CD14-positive monocyte (primary cell): Measurements from ENCODE around the gene MCC. TPM values are rescaled to one million over a fixed set of nuclear protein-coding genes. Genes with fewer than 3 reads are reported as not detected.

Source experiments
- DNase-seq, 3 donors: peaks; one replicate each; pipeline ENCODE4 v3.0.0-alpha.2; 2011 to 2022
- H2AFZ ChIP-seq: 2 replicates; pipeline ENCODE4 v1.6.0; 2012; ENCODE audit warnings: mild to moderate bottlenecking, low read depth, low read length, inconsistent platforms; ENCODE audit not compliant: insufficient read depth, poor library complexity, severe bottlenecking
- H3K27ac ChIP-seq, 2 donors: 1 replicate in 1 of 2; 2 replicates in 1 of 2; pipeline ENCODE4 v1.5.1; 2012 to 2013; ENCODE audit warnings: low read length in 2 of 2, control low read depth in 1 of 2, inconsistent platforms in 1 of 2, low read depth in 1 of 2, mild to moderate bottlenecking in 1 of 2
- H3K27me3 ChIP-seq, 2 donors: one replicate each; pipeline versions ENCODE4 v1.6.0 to v1.6.1; 2011 to 2013; ENCODE audit warnings: low read length in 2 of 2; ENCODE audit not compliant: control insufficient read depth in 2 of 2, insufficient read depth in 2 of 2
- H3K36me3 ChIP-seq, 2 donors: replicated peaks in 1 of 2; 1 replicate in 1 of 2; 2 replicates in 1 of 2; pipeline versions ENCODE4 v1.5.1 to v1.6.1; 2012 to 2013; ENCODE audit warnings: low read length in 2 of 2, control low read depth in 1 of 2, inconsistent platforms in 1 of 2, mild to moderate bottlenecking in 1 of 2; ENCODE audit not compliant: insufficient read depth in 2 of 2, control insufficient read depth in 1 of 2
- H3K4me1 ChIP-seq, 2 donors: 1 replicate in 1 of 2; 2 replicates in 1 of 2; pipeline versions ENCODE4 v1.5.1 to v1.6.1; 2012 to 2013; ENCODE audit warnings: low read length in 2 of 2, control low read depth in 1 of 2, inconsistent platforms in 1 of 2, mild to moderate bottlenecking in 1 of 2, moderate library complexity in 1 of 2; ENCODE audit not compliant: insufficient read depth in 2 of 2, control insufficient read depth in 1 of 2
- H3K4me2 ChIP-seq: replicated peaks from 2 replicates; pipeline ENCODE3; 2012; ENCODE audit warnings: low read length, moderate library complexity, mild to moderate bottlenecking; ENCODE audit not compliant: poor library complexity, severe bottlenecking; ENCODE audit errors: extremely low read depth
- H3K4me3 ChIP-seq, 3 experiments: fragments of 200-600 bp in 1 of 3; sonication (generic) in 1 of 3; replicated peaks in 1 of 3; 1 replicate in 2 of 3; 2 replicates in 1 of 3; pipeline ENCODE4 v1.5.1; 2011 to 2013; ENCODE audit warnings: low read length in 3 of 3, mild to moderate bottlenecking in 3 of 3, control low read depth in 2 of 3, low read depth in 2 of 3, inconsistent platforms in 1 of 3, moderate library complexity in 1 of 3
- H3K79me2 ChIP-seq: 2 replicates; pipeline ENCODE4 v1.6.0; 2012; ENCODE audit warnings: mild to moderate bottlenecking, control low read depth, inconsistent platforms, low read length, moderate library complexity; ENCODE audit not compliant: insufficient read depth
- H3K9ac ChIP-seq: 2 replicates; pipeline ENCODE4 v1.6.0; 2017; ENCODE audit warnings: low read length, mild to moderate bottlenecking; ENCODE audit not compliant: insufficient read depth, poor library complexity, severe bottlenecking
- H3K9me3 ChIP-seq, 2 donors: replicated peaks in 1 of 2; 1 replicate in 1 of 2; 2 replicates in 1 of 2; pipeline versions ENCODE4 v1.5.1 to v1.6.1; 2012 to 2013; ENCODE audit warnings: low read length in 2 of 2, control low read depth in 1 of 2; ENCODE audit not compliant: control insufficient read depth in 1 of 2, insufficient read depth in 1 of 2
- H4K20me1 ChIP-seq: 2 replicates; pipeline ENCODE4 v1.6.0; 2012; ENCODE audit warnings: mild to moderate bottlenecking, low read length, control low read depth, moderate library complexity; ENCODE audit not compliant: insufficient read depth
- H3K27ac Mint-ChIP-seq, 7 donors: one replicate each; pipeline ENCODE4 v1.8.0; 2020; ENCODE audit warnings: mild to moderate bottlenecking in 7 of 7, mixed read lengths in 7 of 7, moderate library complexity in 6 of 7, inconsistent platforms in 2 of 7
- H3K27me3 Mint-ChIP-seq, 3 donors: one replicate each; pipeline ENCODE4 v1.8.0; 2021 to 2022; ENCODE audit warnings: low read depth in 3 of 3, mild to moderate bottlenecking in 3 of 3, mixed read lengths in 3 of 3, moderate library complexity in 3 of 3, inconsistent platforms in 1 of 3
- H3K36me3 Mint-ChIP-seq, 2 donors: one replicate each; pipeline ENCODE4 v1.8.0; 2020; ENCODE audit warnings: mixed read lengths in 2 of 2, inconsistent platforms in 1 of 2, mild to moderate bottlenecking in 1 of 2
- H3K4me1 Mint-ChIP-seq: one replicate; pipeline ENCODE4 v1.8.0; 2020; ENCODE audit warnings: mild to moderate bottlenecking, mixed read lengths
- H3K4me3 Mint-ChIP-seq, 2 donors: one replicate each; pipeline ENCODE4 v1.8.0; 2020; ENCODE audit warnings: mild to moderate bottlenecking in 2 of 2, mixed read lengths in 2 of 2, moderate library complexity in 1 of 2
- H3K9me3 Mint-ChIP-seq, 7 donors: one replicate each; pipeline ENCODE4 v1.8.0; 2020 to 2022; ENCODE audit warnings: mixed read lengths in 7 of 7, mild to moderate bottlenecking in 6 of 7, moderate library complexity in 6 of 7, inconsistent platforms in 2 of 7
- whole genome bisulfite sequencing: methylation state at CpG from one replicate; pipeline ENCODE4 v1.1.5; 2013; ENCODE audit warnings: missing lambda C conversion rate; ENCODE audit not compliant: insufficient coverage; 5-methylcytosine and 5-hydroxymethylcytosine counted together
- intact Hi-C, 2 donors: fragments of 100-400 bp; cut with micrococcal nuclease; formaldehyde crosslinking; loops; one replicate each; pipeline versions ENCODE4 v1.15.0 to v1.15.1; 2023
- polyA plus RNA-seq, 3 donors: library from polyadenylated mRNA; depleted of rRNA in 1 of 3; unstranded in 2 of 3; stranded (reverse) in 1 of 3; fragments of 300-500 nt in 2 of 3; fragments of >200 nt in 1 of 3; fragmentation: Illumina TruSeq in 2 of 3; gene quantifications; 1 replicate in 2 of 3; 2 replicates in 1 of 3; pipeline ENCODE4 v1.2.3, GENCODE V29; 2012 to 2021
- TF ChIP-seq, protein P1 (sequence below): fragments of 200-600 bp; IDR thresholded peaks from one replicate; pipeline ENCODE4 v1.8.0; 2022; ENCODE audit warnings: antibody characterized with exemption, mild to moderate bottlenecking

MCC gene
- polyA plus RNA-seq, 3 donors, result 0.09 TPM; not detected in 2

GRCh38 chr5:113421693-113422092 is 66.6 kb downstream of the MCC start:
- H3K4me3 Mint-ChIP-seq, result no peak overlapping the region
- 90% methylated on average over 2 of the region's 2 CpGs for WGBS
- no peak overlapping the region for H3K4me3 ChIP-seq
- H3K36me3 Mint-ChIP-seq, result no peaks in the 10 kb centered on the region
- no peaks in the 10 kb centered on the region for H4K20me1 ChIP-seq
- DNase-seq, result no peak
- no peaks in the 10 kb centered on the region for H3K9me3 ChIP-seq
- H3K36me3 ChIP-seq, result no peaks in the 10 kb centered on the region
- no peaks in the 10 kb centered on the region for H3K79me2 ChIP-seq
- H3K9me3 Mint-ChIP-seq, result peaks cover 0 to 8% (median 0%) of the 10 kb centered on the region in 7 donors
- H3K4me1 Mint-ChIP-seq, result no peaks in the 10 kb centered on the region
- H3K4me2 ChIP-seq, result no peak overlapping the region
- intact Hi-C loops, result no loop called here
- no peaks in the 10 kb centered on the region for H3K4me1 ChIP-seq
- TF ChIP-seq, protein P1, sequence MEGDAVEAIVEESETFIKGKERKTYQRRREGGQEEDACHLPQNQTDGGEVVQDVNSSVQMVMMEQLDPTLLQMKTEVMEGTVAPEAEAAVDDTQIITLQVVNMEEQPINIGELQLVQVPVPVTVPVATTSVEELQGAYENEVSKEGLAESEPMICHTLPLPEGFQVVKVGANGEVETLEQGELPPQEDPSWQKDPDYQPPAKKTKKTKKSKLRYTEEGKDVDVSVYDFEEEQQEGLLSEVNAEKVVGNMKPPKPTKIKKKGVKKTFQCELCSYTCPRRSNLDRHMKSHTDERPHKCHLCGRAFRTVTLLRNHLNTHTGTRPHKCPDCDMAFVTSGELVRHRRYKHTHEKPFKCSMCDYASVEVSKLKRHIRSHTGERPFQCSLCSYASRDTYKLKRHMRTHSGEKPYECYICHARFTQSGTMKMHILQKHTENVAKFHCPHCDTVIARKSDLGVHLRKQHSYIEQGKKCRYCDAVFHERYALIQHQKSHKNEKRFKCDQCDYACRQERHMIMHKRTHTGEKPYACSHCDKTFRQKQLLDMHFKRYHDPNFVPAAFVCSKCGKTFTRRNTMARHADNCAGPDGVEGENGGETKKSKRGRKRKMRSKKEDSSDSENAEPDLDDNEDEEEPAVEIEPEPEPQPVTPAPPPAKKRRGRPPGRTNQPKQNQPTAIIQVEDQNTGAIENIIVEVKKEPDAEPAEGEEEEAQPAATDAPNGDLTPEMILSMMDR, result no peak
- no peak overlapping the region for H3K9ac ChIP-seq
- H3K27me3 ChIP-seq, result peaks cover 1 to 4% of the 10 kb centered on the region in 2 donors
- H2AFZ ChIP-seq, result no peak overlapping the region
- H3K27ac ChIP-seq, result no peak overlapping the region
- peaks cover 3 to 9% (median 6%) of the 10 kb centered on the region in 3 donors for H3K27me3 Mint-ChIP-seq
- H3K27ac Mint-ChIP-seq, result no peak overlapping the region

GRCh38 chr5:113405530-113405929 is 82.7 kb downstream of the MCC start:
- Mint-ChIP-seq H3K4me1 (no peaks in the 10 kb centered on the region), H3K9me3 (peaks cover 0 to 3% (median under 1%) of the 10 kb centered on the region in 7 donors)

More at GRCh38 chr5:113405530-113405929, 82.7 kb downstream of the MCC start:
- H3K36me3 Mint-ChIP-seq, result no peaks in the 10 kb centered on the region
- TF ChIP-seq, protein P1, result no peak
- Histone ChIP-seq H3K9ac (no peak overlapping the region), H3K79me2 (no peaks in the 10 kb centered on the region), H2AFZ (no peak overlapping the region), H4K20me1 (no peaks in the 10 kb centered on the region), H3K27ac (no peak overlapping the region), H3K9me3 (no peaks in the 10 kb centered on the region), H3K27me3 (peaks cover 7 to 11% of the 10 kb centered on the region in 2 donors), H3K4me1 (no peaks in the 10 kb centered on the region), H3K4me2 (no peak overlapping the region), H3K36me3 (no peaks in the 10 kb centered on the region), H3K4me3 (no peak overlapping the region)
- no peak overlapping the region for H3K27ac Mint-ChIP-seq
- DNase-seq, result no peak
- H3K27me3 Mint-ChIP-seq, result peaks cover 2 to 24% (median 10%) of the 10 kb centered on the region in 3 donors
- no CpG with 5 or more reads among the region's 6 CpGs for WGBS
- intact Hi-C loops, result no loop called here
- no peak overlapping the region for H3K4me3 Mint-ChIP-seq
